Prostate gland (tissue), 2 donors: Measurements from ENCODE around the gene SLC39A11.

Experiments
- POLR2AphosphoS5 ChIP-seq: sonication (generic); formaldehyde crosslinking; IDR thresholded peaks from one replicate; pipeline ENCODE4 v1.6.1; 2017; ENCODE audit warnings: antibody characterized with exemption
- TF ChIP-seq, protein P1 (sequence below), 4 experiments: fragments of 200-600 bp in 2 of 4; fragments of 450-650 bp in 2 of 4; sonication (generic) in 2 of 4; IDR thresholded peaks; 1 replicate in 3 of 4; 2 replicates in 1 of 4; pipeline ENCODE4 v1.5.1; 2016 to 2019; ENCODE audit warnings: antibody characterized with exemption in 4 of 4, mild to moderate bottlenecking in 2 of 4, moderate library complexity in 2 of 4

DNA sequence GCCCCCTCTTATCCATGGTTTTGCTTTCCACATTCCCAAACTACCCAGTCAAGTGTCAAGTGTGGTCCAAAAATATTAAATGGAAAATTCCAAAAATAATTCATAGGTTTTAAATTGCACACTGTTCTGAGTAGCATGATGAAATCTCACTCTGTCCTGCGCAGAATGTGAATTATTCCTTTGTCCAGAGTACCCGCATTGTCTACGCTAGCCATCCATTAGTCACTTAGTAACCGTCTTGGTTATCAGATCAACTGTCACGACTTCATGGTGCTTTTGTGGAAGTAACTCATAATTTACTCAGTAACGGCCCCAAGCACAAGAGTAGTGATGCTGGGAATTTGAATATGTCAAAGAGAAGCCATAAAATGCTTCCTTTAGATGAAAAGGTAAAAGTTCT lies 94.9 kb downstream of the SLC39A11 start:
- TF ChIP-seq, protein P1, sequence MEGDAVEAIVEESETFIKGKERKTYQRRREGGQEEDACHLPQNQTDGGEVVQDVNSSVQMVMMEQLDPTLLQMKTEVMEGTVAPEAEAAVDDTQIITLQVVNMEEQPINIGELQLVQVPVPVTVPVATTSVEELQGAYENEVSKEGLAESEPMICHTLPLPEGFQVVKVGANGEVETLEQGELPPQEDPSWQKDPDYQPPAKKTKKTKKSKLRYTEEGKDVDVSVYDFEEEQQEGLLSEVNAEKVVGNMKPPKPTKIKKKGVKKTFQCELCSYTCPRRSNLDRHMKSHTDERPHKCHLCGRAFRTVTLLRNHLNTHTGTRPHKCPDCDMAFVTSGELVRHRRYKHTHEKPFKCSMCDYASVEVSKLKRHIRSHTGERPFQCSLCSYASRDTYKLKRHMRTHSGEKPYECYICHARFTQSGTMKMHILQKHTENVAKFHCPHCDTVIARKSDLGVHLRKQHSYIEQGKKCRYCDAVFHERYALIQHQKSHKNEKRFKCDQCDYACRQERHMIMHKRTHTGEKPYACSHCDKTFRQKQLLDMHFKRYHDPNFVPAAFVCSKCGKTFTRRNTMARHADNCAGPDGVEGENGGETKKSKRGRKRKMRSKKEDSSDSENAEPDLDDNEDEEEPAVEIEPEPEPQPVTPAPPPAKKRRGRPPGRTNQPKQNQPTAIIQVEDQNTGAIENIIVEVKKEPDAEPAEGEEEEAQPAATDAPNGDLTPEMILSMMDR (IDR thresholded peaks at IDR 0.05), result no peak
- no peak for TF ChIP-seq POLR2AphosphoS5
